HFF-Myc (cell line): ENCODE measurements around the gene CCDC57.

ENCODE experiments used
- DNase-seq: peaks from one replicate; pipeline ENCODE4 v3.0.0-alpha.2; 2011; ENCODE audit warnings: low read depth; ENCODE audit errors: extremely low read depth
- H3K4me3 ChIP-seq: replicated peaks from 2 replicates; pipeline ENCODE4 v1.5.1; 2011; ENCODE audit warnings: low read depth, mild to moderate bottlenecking, control low read depth, low read length
- TF ChIP-seq, protein P1 (sequence below): IDR thresholded peaks from 2 replicates; pipeline ENCODE4 v1.5.1; 2012; ENCODE audit warnings: mild to moderate bottlenecking, low read depth, low read length, control low read depth; ENCODE audit errors: missing control alignments

The CCDC57 gene

DNA sequence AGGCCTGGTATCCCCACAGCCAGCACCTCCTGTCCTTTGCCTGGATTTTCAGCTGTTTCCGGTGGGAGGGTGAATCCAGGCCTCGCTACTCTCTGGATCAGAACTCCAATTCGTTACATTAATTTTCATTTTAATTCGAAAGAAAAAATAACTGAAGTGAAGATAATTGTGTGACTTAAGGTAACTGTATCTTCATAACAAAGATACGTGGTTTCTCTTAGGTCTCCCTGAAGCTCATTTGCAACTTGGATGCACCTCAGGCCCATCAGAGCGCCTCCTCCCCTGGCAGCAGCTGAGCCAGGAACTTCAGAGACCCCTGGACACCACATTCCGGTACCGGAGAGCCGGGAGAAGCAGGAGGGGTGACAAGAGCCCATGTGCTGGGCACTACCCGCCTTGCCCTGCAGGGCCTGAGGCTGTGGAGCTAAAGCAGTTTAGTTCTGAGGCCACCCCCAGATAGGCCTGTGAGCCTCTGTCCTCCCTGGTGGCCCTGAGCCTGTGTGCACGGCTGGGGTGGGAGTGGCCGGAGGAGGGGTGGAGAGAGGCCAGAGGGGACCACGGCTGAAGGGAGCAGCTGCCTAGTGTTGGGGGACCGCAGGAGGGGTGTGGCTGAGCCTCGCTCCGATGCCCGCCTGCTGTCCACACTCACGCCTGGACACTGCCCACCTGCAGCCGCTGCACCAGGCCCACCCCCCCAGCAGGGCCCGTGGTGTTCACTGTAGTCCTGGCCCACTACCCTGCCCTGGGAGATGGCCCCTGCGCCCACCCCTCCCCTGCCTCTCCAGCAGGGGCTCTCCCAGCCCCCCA, 135.7 kb downstream of the CCDC57 start:
- H3K4me3 ChIP-seq = no peak overlapping the region
- no peak for DNase-seq
- TF ChIP-seq, protein P1, sequence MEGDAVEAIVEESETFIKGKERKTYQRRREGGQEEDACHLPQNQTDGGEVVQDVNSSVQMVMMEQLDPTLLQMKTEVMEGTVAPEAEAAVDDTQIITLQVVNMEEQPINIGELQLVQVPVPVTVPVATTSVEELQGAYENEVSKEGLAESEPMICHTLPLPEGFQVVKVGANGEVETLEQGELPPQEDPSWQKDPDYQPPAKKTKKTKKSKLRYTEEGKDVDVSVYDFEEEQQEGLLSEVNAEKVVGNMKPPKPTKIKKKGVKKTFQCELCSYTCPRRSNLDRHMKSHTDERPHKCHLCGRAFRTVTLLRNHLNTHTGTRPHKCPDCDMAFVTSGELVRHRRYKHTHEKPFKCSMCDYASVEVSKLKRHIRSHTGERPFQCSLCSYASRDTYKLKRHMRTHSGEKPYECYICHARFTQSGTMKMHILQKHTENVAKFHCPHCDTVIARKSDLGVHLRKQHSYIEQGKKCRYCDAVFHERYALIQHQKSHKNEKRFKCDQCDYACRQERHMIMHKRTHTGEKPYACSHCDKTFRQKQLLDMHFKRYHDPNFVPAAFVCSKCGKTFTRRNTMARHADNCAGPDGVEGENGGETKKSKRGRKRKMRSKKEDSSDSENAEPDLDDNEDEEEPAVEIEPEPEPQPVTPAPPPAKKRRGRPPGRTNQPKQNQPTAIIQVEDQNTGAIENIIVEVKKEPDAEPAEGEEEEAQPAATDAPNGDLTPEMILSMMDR = no peak

DNA sequence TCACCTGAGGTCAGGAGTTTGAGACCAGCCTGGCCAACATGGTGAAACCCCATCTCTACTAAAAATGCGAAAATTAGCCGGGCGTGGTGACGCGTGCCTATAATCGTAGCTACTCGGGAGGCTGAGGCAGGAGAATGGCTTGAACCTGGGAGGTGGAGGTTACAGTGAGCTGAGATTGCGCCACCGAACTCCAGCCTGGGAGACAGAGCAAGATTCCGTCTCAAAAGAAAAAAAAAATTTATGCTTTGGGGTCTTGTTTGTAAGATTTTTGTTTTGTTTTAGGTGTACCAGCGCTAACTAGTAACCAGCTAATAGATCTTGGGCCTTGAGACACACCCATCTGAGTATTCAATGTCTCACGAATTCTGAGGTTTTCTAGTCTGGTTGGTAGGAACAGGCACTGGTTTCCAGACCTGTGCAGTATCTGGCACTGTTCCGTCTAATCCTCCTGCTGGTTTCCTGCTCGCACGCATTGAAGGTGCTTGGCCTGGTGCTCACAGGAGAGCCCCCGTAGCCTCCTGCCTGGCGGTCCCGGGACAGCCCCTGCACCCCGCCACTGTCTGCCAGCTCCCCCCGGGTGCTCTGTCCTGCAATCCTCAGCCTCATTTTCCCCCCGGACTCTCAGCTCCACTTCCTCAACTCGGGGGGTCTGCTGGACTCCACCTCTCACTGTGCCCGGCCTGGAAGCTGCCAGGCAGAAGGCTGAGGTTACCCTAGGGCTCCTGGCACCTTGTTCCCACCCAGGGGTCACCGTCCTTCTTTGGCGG, 136.4 kb downstream of the CCDC57 start:
- TF ChIP-seq, protein P1 = no peak
- DNase-seq = no peak
- no peak overlapping the region for H3K4me3 ChIP-seq

DNA sequence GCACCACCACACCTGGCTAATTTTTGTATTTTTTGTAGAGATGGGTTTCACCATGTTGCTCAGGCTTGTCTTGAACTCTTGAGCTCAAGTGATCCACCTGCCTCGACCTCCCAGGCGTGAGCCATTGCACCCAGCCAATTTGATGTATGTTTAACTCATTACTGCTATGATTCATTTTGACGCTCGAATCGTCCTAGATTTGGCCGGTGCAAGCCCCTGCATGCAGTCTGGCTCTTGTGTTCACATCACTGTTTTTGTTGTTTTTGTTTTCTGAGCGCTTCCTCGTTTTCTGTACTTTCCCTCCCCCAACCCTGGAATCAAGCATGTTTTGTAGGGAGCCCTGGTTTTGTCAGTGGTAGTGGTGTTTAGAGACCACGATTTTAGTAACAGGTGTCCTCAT, 139.2 kb downstream of the CCDC57 start:
- H3K4me3 ChIP-seq = no peak overlapping the region
- TF ChIP-seq, protein P1 = no peak
- DNase-seq = no peak

DNA sequence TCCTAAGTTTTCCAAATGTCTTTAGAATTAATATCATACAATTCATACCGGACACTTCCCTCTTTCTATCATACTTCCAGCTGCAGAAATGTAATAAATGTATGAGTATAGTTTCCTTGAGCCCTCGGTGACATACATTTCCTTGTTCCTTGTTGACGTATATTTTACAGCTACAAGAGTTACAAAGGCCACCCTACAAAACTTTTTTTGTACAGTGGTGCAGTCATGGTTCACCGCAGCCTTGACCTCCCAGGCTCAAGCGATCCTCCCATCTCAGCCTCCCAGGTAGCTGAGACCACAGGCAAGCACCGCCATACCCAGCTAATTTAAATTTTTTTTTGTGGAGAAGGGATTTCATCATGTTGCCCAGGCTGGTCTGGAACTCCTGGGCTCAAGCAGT, 139.8 kb downstream of the CCDC57 start:
- TF ChIP-seq, protein P1 = no peak
- no peak overlapping the region for H3K4me3 ChIP-seq
- no peak for DNase-seq

DNA sequence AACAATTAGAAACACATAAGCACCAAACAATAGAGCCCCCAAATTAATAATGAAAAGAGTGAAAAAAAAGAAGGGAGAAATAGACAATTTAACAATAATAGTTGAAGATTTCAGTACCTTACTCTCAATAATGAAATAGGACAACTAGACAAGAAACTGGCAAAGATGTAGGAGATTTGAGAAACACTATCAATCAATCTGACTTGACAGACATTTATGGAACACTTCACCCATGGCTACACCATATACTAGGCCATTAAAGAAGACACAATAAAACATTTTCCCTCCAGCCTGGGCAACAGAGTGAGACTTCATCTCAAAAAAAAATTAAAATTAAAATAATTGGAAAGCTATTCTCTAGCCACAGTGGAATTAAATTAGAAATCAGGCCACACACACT, 142.0 kb downstream of the CCDC57 start:
- TF ChIP-seq, protein P1 = no peak
- H3K4me3 ChIP-seq = no peak overlapping the region
- no peak for DNase-seq

DNA sequence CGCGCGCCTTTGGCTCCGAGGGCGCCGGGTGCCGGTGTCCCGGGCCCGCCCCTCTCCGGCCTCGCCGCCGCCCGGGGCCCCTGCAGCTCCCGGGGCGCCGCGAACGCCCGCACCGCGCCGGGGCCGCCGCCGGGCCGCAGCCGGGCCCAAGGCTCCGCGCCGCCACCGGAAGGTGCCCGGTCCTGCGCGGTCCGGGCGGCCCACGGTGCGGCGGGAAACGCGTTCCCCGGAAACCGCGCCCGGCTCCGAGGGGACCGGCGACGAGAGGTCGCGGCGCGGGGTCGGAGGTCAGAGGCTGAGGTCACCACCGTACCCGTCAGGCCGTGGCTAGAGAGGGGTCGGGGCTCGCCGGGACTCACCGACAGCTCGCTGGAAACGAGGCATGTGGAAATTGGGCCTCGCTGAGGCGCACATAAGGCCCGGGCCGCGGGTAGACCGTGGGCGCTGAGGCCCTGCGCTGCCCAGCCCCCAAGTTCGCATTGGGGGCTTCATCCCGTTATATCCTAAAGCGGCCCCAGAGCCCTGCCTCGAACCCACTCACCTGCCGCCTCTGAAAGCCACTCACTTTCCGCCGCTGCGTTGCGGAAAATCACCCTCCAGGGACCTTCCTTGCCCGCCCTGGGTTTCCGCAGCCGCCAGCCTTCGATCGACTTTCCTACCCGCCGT, 146.9 kb downstream of the CCDC57 start, which contains the start of gene DUS1L:
TSS of gene DUS1L (minus strand) at position 167 of the 666 bp plus-strand sequence. CDS start 745 bp downstream, outside the sequence.
- peak within 1 kb of the TSS; percentile 86 for H3K4me3 ChIP-seq
- no peak for DNase-seq
- TF ChIP-seq, protein P1 = no peak
